KMS-11 (cell line): Measurements from ENCODE around the gene PPM1M.

Experiments
- H2AFZ ChIP-seq: fragments of 200-600 bp; sonication (generic); 2 replicates; pipeline ENCODE4 v1.6.1; 2016; ENCODE audit warnings: antibody characterized with exemption, mixed run types, low read depth
- H3K27ac ChIP-seq: fragments of 200-600 bp; sonication (generic); 2 replicates; pipeline ENCODE4 v1.6.1; 2016; ENCODE audit warnings: mild to moderate bottlenecking, mixed run types
- H3K27me3 ChIP-seq: fragments of 200-600 bp; sonication (generic); 2 replicates; pipeline ENCODE4 v1.6.1; 2017; ENCODE audit warnings: mild to moderate bottlenecking, low read depth, mixed run types, moderate library complexity; ENCODE audit not compliant: insufficient read depth
- H3K36me3 ChIP-seq: fragments of 200-600 bp; sonication (generic); 2 replicates; pipeline ENCODE4 v1.6.1; 2017; ENCODE audit warnings: mild to moderate bottlenecking, mixed run types; ENCODE audit not compliant: insufficient read depth
- H3K4me1 ChIP-seq: fragments of 200-600 bp; sonication (generic); 2 replicates; pipeline ENCODE4 v1.6.1; 2016; ENCODE audit warnings: mild to moderate bottlenecking, low read depth, mixed run types; ENCODE audit not compliant: poor library complexity, severe bottlenecking
- H3K4me2 ChIP-seq: fragments of 200-600 bp; sonication (generic); 2 replicates; pipeline ENCODE4 v1.7.0; 2016; ENCODE audit warnings: mild to moderate bottlenecking, mixed run types
- H3K4me3 ChIP-seq: fragments of 200-600 bp; sonication (generic); IDR thresholded peaks from 2 replicates; pipeline ENCODE4 v1.6.1; 2017; ENCODE audit warnings: low read depth, low read length, mixed read lengths; ENCODE audit not compliant: insufficient read depth
- H3K79me2 ChIP-seq: fragments of 200-600 bp; sonication (generic); 2 replicates; pipeline ENCODE4 v1.6.1; 2016; ENCODE audit warnings: low read depth, mixed run types; ENCODE audit not compliant: insufficient read depth
- H3K9ac ChIP-seq: fragments of 200-600 bp; sonication (generic); 2 replicates; pipeline ENCODE4 v1.6.1; 2016; ENCODE audit warnings: mild to moderate bottlenecking, mixed run types
- H4K20me1 ChIP-seq: fragments of 200-600 bp; sonication (generic); 2 replicates; pipeline ENCODE4 v1.6.1; 2016; ENCODE audit warnings: mild to moderate bottlenecking, mixed run types; ENCODE audit not compliant: insufficient read depth
- TF ChIP-seq, protein P1 (sequence below): fragments of 200-600 bp; sonication (generic); conservative IDR thresholded peaks from 2 replicates; pipeline ENCODE4 v1.6.1; 2017; ENCODE audit warnings: low read depth, mild to moderate bottlenecking, antibody characterized with exemption, low read length, moderate library complexity, mixed read lengths

PPM1M gene

DNA sequence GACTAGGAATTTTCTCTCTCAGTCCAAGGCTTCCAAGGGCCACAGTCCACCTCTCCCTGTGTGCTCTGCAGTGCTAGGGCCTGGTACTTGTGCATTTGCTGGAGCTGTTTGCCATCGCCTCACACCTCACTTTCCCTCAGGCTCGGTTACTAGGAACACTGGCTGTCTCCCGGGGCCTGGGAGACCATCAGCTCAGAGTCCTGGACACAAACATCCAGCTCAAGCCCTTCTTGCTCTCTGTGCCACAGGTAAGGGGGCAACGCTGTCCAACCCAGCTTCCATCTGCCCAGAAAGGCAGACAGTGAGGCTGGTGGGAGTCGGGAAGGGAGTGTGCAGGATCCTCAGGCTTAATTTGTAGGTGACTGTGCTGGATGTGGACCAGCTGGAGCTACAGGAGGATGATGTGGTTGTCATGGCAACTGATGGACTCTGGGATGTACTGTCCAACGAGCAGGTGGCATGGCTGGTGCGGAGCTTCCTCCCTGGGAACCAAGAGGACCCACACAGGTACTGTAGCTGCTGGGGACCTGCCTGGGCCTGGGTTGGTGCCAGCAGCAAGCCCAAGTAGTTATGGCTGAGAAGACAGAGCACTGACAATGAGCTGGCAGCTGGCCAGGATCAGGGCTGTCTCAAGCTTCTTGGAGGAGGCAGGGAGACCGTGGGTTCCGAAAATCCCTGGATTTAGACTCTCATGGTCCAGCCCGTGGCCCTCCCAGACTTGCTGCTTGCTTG is 3.4 kb downstream of the PPM1M start:
- H3K4me3 ChIP-seq = no peak overlapping the region
- no peaks in the 10 kb centered on the region for H3K36me3 ChIP-seq
- H4K20me1 ChIP-seq = no peaks in the 10 kb centered on the region
- no peak overlapping the region for H2AFZ ChIP-seq
- H3K27me3 ChIP-seq = no peaks in the 10 kb centered on the region
- H3K79me2 ChIP-seq = no peaks in the 10 kb centered on the region
- H3K9ac ChIP-seq = no peak overlapping the region
- TF ChIP-seq, protein P1, sequence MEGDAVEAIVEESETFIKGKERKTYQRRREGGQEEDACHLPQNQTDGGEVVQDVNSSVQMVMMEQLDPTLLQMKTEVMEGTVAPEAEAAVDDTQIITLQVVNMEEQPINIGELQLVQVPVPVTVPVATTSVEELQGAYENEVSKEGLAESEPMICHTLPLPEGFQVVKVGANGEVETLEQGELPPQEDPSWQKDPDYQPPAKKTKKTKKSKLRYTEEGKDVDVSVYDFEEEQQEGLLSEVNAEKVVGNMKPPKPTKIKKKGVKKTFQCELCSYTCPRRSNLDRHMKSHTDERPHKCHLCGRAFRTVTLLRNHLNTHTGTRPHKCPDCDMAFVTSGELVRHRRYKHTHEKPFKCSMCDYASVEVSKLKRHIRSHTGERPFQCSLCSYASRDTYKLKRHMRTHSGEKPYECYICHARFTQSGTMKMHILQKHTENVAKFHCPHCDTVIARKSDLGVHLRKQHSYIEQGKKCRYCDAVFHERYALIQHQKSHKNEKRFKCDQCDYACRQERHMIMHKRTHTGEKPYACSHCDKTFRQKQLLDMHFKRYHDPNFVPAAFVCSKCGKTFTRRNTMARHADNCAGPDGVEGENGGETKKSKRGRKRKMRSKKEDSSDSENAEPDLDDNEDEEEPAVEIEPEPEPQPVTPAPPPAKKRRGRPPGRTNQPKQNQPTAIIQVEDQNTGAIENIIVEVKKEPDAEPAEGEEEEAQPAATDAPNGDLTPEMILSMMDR = no peak
- H3K27ac ChIP-seq = no peak overlapping the region
- H3K4me1 ChIP-seq = peaks cover 21% of the 10 kb centered on the region
- no peak overlapping the region for H3K4me2 ChIP-seq

GRCh38 chr3:52249683-52250082 is 4.1 kb downstream of the PPM1M start:
- H3K4me1 ChIP-seq = peaks cover 27% of the 10 kb centered on the region
- TF ChIP-seq, protein P1 = no peak
- H3K79me2 ChIP-seq = no peaks in the 10 kb centered on the region
- H3K27me3 ChIP-seq = no peaks in the 10 kb centered on the region
- no peaks in the 10 kb centered on the region for H4K20me1 ChIP-seq
- H3K27ac ChIP-seq = no peak overlapping the region
- H3K4me2 ChIP-seq = no peak overlapping the region
- H2AFZ ChIP-seq = no peak overlapping the region
- no peak overlapping the region for H3K9ac ChIP-seq
- no peaks in the 10 kb centered on the region for H3K36me3 ChIP-seq
- no peak overlapping the region for H3K4me3 ChIP-seq

DNA sequence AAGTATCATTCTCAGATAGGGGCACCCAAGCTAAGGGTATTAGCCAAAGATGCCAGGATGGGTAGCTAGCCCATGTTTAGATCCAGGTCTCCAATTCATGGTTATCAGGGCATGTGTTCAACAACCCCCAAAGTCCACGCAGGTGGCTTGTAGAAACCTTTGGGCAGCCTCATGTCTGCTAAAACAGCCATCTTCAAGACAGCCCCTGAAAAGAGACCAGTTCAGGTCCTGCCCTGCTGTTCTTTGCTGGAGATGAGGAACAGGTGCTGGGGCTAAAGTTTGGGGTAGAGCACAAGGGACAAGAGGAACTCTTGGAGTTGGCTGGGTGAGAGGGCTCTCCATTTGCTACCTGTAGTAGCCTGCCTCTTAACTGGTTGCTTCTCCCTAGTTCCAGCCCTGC is 4.6 kb downstream of the PPM1M start:
- Histone ChIP-seq H3K36me3 (no peaks in the 10 kb centered on the region), H3K27ac (no peak overlapping the region), H3K4me1 (peaks cover 28% of the 10 kb centered on the region), H3K4me3 (no peak overlapping the region), H3K9ac (no peak overlapping the region), H3K4me2 (no peak overlapping the region), H3K27me3 (no peaks in the 10 kb centered on the region), H3K79me2 (no peaks in the 10 kb centered on the region), H2AFZ (no peak overlapping the region), H4K20me1 (no peaks in the 10 kb centered on the region)
- TF ChIP-seq, protein P1 = no peak

- H3K4me2 ChIP-seq = peak overlapping the region; percentile 48; the same call in 1 of the 2 replicates
- H3K9ac ChIP-seq = no peak overlapping the region
- H4K20me1 ChIP-seq = no peaks in the 10 kb centered on the region
- H3K27ac ChIP-seq = peak overlapping the region; percentile 66
- H3K36me3 ChIP-seq = peaks cover 6% of the 10 kb centered on the region; the same call in 1 of the 2 replicates
- no peak overlapping the region for H2AFZ ChIP-seq
- no peaks in the 10 kb centered on the region for H3K79me2 ChIP-seq
- peaks cover 33% of the 10 kb centered on the region for H3K4me1 ChIP-seq
- no peaks in the 10 kb centered on the region for H3K27me3 ChIP-seq
- TF ChIP-seq, protein P1 = no peak
- no peak overlapping the region for H3K4me3 ChIP-seq
Observed at GRCh38 chr3:52253314-52254304, 8.1 kb downstream of the PPM1M start.
